Peyer's patch (tissue), 4 donors: ENCODE measurements around the gene CCDC85B.

ENCODE experiments used
- CTCF ChIP-seq, 6 experiments: fragments of 450-650 bp in 4 of 6; fragments of 200-600 bp in 2 of 6; sonication (generic) in 1 of 6; IDR thresholded peaks; one replicate each; pipeline ENCODE4 v1.5.1; 2017 to 2019; ENCODE audit warnings: antibody characterized with exemption in 6 of 6, mild to moderate bottlenecking in 3 of 6, moderate library complexity in 1 of 6
- POLR2A ChIP-seq, 2 donors: fragments of 450-650 bp; IDR thresholded peaks; one replicate each; pipeline ENCODE4 v1.5.1; 2017; ENCODE audit warnings: antibody characterized with exemption in 2 of 2, mild to moderate bottlenecking in 2 of 2, moderate library complexity in 2 of 2

- TF ChIP-seq CTCF (IDR thresholded peaks at IDR 0.05) (no peak), POLR2A (IDR thresholded peaks at IDR 0.05) (no peak)
Observed at GRCh38 chr11:65880027-65880426, 10.4 kb upstream of the CCDC85B start.
